Measurements from ENCODE around the gene CCDC178. TPM values are rescaled to one million over a fixed set of nuclear protein-coding genes. Genes with fewer than 3 reads are reported as not detected.

The CCDC178 gene
- total RNA-seq, 2 experiments from 2014 or later, result not detected

- Mint-ChIP-seq H3K9me3 (peaks cover 1% of the 10 kb centered on the region), H3K4me1 (ENCODE audit: low read depth) (no peaks in the 10 kb centered on the region), H3K4me3 (no peak overlapping the region), H3K27me3 (no peaks in the 10 kb centered on the region), H3K27ac (no peak overlapping the region), H3K36me3 (ENCODE audit: low read depth) (no peaks in the 10 kb centered on the region)
- TF ChIP-seq, protein P1, sequence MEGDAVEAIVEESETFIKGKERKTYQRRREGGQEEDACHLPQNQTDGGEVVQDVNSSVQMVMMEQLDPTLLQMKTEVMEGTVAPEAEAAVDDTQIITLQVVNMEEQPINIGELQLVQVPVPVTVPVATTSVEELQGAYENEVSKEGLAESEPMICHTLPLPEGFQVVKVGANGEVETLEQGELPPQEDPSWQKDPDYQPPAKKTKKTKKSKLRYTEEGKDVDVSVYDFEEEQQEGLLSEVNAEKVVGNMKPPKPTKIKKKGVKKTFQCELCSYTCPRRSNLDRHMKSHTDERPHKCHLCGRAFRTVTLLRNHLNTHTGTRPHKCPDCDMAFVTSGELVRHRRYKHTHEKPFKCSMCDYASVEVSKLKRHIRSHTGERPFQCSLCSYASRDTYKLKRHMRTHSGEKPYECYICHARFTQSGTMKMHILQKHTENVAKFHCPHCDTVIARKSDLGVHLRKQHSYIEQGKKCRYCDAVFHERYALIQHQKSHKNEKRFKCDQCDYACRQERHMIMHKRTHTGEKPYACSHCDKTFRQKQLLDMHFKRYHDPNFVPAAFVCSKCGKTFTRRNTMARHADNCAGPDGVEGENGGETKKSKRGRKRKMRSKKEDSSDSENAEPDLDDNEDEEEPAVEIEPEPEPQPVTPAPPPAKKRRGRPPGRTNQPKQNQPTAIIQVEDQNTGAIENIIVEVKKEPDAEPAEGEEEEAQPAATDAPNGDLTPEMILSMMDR (IDR thresholded peaks at IDR 0.05), result no peak
- intact Hi-C loops (cut with micrococcal nuclease), result no loop called here
- POLR2A ChIA-PET, result interaction anchor here (0.5 kb wide), 1 partner anchor 1043 kb away, joined by 3 read pairs; no protein-coding TSS in a partner anchor
- no peak for ATAC-seq
- CTCF ChIA-PET, result no interaction called here
- no peak for DNase-seq
These were observed 532.7 kb downstream of the CCDC178 start for GRCh38 chr18:32907648-32908423.

DNA sequence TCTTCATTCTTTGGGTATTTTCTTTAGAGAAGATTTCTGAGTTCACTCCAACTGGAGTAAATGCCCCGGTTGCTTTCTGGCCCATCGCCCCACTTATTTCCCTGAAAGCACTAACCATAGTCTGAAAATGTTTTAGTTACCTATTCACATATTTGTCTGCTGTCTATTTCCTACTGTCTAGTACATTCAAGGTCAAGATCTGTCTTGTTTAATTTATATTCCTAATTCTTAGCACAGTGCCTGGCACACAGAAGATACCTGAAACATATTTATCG is 533.3 kb downstream of the CCDC178 start:
- H3K27ac Mint-ChIP-seq, result no peak overlapping the region
- no peak for DNase-seq
- no peak overlapping the region for H3K4me3 Mint-ChIP-seq
- no peaks in the 10 kb centered on the region for H3K4me1 Mint-ChIP-seq (ENCODE audit: low read depth)
- peaks cover 1% of the 10 kb centered on the region for H3K9me3 Mint-ChIP-seq
- no peaks in the 10 kb centered on the region for H3K36me3 Mint-ChIP-seq (ENCODE audit: low read depth)
- POLR2A ChIA-PET, result no interaction called here
- intact Hi-C loops (cut with micrococcal nuclease), result no loop called here
- H3K27me3 Mint-ChIP-seq, result no peaks in the 10 kb centered on the region
- no peak for ATAC-seq
- TF ChIP-seq, protein P1 (IDR thresholded peaks at IDR 0.05), result no peak
- CTCF ChIA-PET, result no interaction called here

DNA sequence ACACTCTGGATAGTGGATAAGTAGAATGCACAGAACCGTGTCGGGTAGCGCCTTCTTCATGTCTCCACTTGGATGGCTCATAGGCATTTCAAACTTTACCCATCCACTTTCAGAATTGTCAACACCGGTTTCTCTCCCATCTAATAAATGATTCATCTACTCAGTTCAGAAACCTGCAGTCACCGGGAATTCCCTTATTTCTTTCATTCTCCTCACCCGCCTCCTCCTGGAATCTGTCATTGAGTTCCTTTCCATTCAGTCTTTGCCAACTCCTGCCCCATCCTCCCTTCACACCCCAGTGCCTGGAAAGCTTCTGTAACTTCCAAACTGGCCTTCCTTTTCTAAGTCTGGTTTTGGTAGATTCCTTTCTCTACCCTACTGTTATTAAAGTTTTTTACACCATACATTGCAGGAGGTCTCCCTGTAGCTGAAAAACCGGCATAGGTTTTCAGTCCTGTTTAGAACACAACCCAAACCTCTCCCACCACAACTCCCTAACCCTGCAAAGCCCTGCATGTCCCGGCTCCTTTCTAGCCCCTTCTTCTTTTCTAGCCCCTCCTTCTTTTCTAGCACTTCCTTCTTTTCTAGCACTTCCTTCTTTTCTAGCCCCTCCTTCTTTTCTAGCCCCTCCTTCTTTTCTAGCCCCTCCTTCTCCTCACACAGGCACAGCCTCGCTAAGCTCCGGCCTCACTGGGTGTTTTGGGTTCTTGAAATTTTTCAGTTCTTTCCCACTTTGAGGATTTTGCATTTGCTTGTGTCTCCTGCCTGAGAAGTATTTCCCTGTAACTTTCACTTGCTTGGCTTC is 533.8 kb downstream of the CCDC178 start:
- no peak for DNase-seq
- no peak overlapping the region for H3K27ac Mint-ChIP-seq
- H3K9me3 Mint-ChIP-seq, result peaks cover 2% of the 10 kb centered on the region
- H3K27me3 Mint-ChIP-seq, result no peaks in the 10 kb centered on the region
- CTCF ChIA-PET, result no interaction called here
- H3K4me1 Mint-ChIP-seq (ENCODE audit: low read depth), result no peaks in the 10 kb centered on the region
- intact Hi-C loops (cut with micrococcal nuclease), result no loop called here
- POLR2A ChIA-PET, result no interaction called here
- ATAC-seq, result no peak
- no peak overlapping the region for H3K4me3 Mint-ChIP-seq
- TF ChIP-seq, protein P1 (IDR thresholded peaks at IDR 0.05), result no peak
- H3K36me3 Mint-ChIP-seq (ENCODE audit: low read depth), result no peaks in the 10 kb centered on the region

DNA sequence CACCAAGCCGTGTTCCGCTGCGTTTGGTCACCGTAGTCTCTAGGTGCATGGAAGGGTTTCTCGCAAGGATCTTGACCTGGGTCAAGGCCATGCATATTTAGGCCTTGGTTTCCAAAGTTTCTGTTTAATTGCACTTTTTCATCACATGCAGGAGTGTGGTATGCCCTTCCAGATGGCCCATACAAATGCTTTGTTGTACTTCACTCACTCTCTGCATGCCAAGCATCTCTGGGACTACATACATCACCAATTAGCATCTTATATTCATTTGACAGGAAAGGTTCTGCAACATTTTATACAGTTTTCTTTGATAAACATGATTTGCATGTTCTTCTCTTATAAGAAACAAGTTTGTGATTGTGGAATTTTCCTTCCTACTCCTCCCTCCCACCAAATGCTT is 534.9 kb downstream of the CCDC178 start:
- H3K4me3 Mint-ChIP-seq, result no peak overlapping the region
- no peaks in the 10 kb centered on the region for H3K27me3 Mint-ChIP-seq
- H3K9me3 Mint-ChIP-seq, result peaks cover 2% of the 10 kb centered on the region
- intact Hi-C loops (cut with micrococcal nuclease), result no loop called here
- CTCF ChIA-PET, result no interaction called here
- H3K36me3 Mint-ChIP-seq (ENCODE audit: low read depth), result no peaks in the 10 kb centered on the region
- no peaks in the 10 kb centered on the region for H3K4me1 Mint-ChIP-seq (ENCODE audit: low read depth)
- no peak for ATAC-seq
- H3K27ac Mint-ChIP-seq, result no peak overlapping the region
- TF ChIP-seq, protein P1 (IDR thresholded peaks at IDR 0.05), result no peak
- no peak for DNase-seq
- POLR2A ChIA-PET, result no interaction called here

Measured in activated CD8-positive, alpha-beta T cell treated with anti-CD3 and anti-CD28 coated beads for 36 hours (primary cell).